Lower leg skin (tissue), 3 donors: Measurements from ENCODE around the gene HS3ST3A1.

Experiments
- POLR2A ChIP-seq, 2 donors: fragments of 450-650 bp; IDR thresholded peaks; one replicate each; pipeline ENCODE4 v1.6.1; 2016 to 2017; ENCODE audit warnings: antibody characterized with exemption in 2 of 2, mild to moderate bottlenecking in 1 of 2, moderate library complexity in 1 of 2
- TF ChIP-seq, protein P1 (sequence below), 3 donors: fragments of 450-650 bp; IDR thresholded peaks; one replicate each; pipeline ENCODE4 v1.5.1; 2016; ENCODE audit warnings: antibody characterized with exemption in 3 of 3, mild to moderate bottlenecking in 3 of 3, moderate library complexity in 2 of 3

DNA sequence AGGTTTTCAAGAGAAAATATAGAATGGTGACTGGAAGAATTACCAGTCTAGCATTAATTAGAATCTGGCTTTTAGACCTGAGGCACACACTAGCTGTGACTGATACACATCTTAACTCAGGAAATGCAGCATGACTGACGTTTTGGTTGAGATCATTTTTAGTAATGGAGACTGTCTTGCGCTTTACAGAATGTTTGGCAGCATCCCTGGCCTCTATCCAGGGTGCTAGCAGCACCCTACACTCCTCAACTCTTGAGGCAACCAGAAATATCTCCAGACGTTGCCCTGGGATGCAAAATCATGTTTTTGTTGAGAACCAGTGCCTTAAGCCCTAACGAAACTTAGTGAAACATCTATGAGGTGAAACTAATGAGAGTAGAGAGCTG lies 109.0 kb downstream of the HS3ST3A1 start:
- TF ChIP-seq, protein P1, sequence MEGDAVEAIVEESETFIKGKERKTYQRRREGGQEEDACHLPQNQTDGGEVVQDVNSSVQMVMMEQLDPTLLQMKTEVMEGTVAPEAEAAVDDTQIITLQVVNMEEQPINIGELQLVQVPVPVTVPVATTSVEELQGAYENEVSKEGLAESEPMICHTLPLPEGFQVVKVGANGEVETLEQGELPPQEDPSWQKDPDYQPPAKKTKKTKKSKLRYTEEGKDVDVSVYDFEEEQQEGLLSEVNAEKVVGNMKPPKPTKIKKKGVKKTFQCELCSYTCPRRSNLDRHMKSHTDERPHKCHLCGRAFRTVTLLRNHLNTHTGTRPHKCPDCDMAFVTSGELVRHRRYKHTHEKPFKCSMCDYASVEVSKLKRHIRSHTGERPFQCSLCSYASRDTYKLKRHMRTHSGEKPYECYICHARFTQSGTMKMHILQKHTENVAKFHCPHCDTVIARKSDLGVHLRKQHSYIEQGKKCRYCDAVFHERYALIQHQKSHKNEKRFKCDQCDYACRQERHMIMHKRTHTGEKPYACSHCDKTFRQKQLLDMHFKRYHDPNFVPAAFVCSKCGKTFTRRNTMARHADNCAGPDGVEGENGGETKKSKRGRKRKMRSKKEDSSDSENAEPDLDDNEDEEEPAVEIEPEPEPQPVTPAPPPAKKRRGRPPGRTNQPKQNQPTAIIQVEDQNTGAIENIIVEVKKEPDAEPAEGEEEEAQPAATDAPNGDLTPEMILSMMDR (IDR thresholded peaks at IDR 0.05) = no peak
- TF ChIP-seq POLR2A (IDR thresholded peaks at IDR 0.05) = no peak
